Measurements from ENCODE around the gene PRSS57.
"Not testable (repeated sequence)": the region's sequence is repeated elsewhere in the genome, so short reads cannot be mapped to it uniquely, and the experiment has no call there.

PRSS57 gene

DNA sequence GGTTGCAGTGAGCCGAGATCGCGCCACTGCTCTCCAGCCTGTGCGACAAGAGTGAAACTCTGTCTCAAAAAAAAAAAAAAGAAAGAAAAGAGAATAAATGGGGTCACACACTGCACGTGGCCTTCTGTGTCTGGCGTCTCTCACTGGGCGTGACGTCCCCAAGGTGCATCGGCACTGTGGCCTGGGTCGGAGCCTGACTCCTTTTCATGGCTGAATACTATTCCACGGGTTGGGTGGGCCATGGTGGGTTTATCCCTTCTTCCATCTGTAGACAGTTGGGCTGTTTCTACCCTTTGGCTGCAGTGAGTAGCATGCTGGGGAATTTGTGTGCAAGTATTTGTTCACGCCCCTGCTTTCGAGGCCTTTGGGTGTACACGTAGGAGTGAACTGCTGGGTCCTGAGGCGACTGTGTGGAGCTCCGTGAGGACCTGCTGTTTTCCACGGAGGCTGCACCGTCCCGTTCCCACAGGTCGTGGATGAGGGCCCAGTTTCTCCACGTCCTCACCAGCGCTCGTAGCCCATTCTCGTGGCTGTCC lies 47.4 kb upstream of the PRSS57 start:
- no peak for ATAC-seq
- no peak for TF ChIP-seq ZNF565 (CRISPR knock-in tag; conservative IDR thresholded peaks at IDR 0.05; ENCODE audit: low read depth)
- no peak for TF ChIP-seq ZNF70 (CRISPR knock-in tag; IDR thresholded peaks at IDR 0.05)
- no peak for TF ChIP-seq TCF4 (CRISPR knock-in tag; IDR thresholded peaks at IDR 0.05; ENCODE audit: borderline replicate concordance)
- TF ChIP-seq ZNF8 (CRISPR knock-in tag; IDR thresholded peaks at IDR 0.05), result no peak
- TF ChIP-seq ARNTL (CRISPR knock-in tag; IDR thresholded peaks at IDR 0.05; ENCODE audit: borderline replicate concordance, low read depth), result no peak
- TF ChIP-seq, protein P1, sequence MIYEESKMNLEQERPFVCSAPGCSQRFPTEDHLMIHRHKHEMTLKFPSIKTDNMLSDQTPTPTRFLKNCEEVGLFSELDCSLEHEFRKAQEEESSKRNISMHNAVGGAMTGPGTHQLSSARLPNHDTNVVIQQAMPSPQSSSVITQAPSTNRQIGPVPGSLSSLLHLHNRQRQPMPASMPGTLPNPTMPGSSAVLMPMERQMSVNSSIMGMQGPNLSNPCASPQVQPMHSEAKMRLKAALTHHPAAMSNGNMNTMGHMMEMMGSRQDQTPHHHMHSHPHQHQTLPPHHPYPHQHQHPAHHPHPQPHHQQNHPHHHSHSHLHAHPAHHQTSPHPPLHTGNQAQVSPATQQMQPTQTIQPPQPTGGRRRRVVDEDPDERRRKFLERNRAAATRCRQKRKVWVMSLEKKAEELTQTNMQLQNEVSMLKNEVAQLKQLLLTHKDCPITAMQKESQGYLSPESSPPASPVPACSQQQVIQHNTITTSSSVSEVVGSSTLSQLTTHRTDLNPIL (CRISPR knock-in tag; IDR thresholded peaks at IDR 0.05; ENCODE audit: low read depth), result no peak
- no peak for TF ChIP-seq SNAI2 (CRISPR knock-in tag; IDR thresholded peaks at IDR 0.05)
- no peak for TF ChIP-seq GLIS3 (CRISPR knock-in tag; IDR thresholded peaks at IDR 0.05)
- TF ChIP-seq ZC3H10 (CRISPR knock-in tag; IDR thresholded peaks at IDR 0.05), result no peak
- TF ChIP-seq, protein P2, sequence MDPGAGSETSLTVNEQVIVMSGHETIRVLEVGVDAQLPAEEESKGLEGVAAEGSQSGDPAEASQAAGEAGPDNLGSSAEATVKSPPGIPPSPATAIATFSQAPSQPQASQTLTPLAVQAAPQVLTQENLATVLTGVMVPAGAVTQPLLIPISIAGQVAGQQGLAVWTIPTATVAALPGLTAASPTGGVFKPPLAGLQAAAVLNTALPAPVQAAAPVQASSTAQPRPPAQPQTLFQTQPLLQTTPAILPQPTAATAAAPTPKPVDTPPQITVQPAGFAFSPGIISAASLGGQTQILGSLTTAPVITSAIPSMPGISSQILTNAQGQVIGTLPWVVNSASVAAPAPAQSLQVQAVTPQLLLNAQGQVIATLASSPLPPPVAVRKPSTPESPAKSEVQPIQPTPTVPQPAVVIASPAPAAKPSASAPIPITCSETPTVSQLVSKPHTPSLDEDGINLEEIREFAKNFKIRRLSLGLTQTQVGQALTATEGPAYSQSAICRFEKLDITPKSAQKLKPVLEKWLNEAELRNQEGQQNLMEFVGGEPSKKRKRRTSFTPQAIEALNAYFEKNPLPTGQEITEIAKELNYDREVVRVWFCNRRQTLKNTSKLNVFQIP (CRISPR knock-in tag; IDR thresholded peaks at IDR 0.05; ENCODE audit: borderline replicate concordance, low read depth), result no peak
- TF ChIP-seq PPARA (CRISPR knock-in tag; IDR thresholded peaks at IDR 0.05; ENCODE audit: borderline replicate concordance), result no peak
- no peak for TF ChIP-seq RARB (CRISPR knock-in tag; IDR thresholded peaks at IDR 0.05)
- TF ChIP-seq, protein P3, sequence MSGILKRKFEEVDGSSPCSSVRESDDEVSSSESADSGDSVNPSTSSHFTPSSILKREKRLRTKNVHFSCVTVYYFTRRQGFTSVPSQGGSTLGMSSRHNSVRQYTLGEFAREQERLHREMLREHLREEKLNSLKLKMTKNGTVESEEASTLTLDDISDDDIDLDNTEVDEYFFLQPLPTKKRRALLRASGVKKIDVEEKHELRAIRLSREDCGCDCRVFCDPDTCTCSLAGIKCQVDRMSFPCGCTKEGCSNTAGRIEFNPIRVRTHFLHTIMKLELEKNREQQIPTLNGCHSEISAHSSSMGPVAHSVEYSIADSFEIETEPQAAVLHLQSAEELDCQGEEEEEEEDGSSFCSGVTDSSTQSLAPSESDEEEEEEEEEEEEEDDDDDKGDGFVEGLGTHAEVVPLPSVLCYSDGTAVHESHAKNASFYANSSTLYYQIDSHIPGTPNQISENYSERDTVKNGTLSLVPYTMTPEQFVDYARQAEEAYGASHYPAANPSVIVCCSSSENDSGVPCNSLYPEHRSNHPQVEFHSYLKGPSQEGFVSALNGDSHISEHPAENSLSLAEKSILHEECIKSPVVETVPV (CRISPR knock-in tag; IDR thresholded peaks at IDR 0.05), result no peak
- TF ChIP-seq, protein P4, sequence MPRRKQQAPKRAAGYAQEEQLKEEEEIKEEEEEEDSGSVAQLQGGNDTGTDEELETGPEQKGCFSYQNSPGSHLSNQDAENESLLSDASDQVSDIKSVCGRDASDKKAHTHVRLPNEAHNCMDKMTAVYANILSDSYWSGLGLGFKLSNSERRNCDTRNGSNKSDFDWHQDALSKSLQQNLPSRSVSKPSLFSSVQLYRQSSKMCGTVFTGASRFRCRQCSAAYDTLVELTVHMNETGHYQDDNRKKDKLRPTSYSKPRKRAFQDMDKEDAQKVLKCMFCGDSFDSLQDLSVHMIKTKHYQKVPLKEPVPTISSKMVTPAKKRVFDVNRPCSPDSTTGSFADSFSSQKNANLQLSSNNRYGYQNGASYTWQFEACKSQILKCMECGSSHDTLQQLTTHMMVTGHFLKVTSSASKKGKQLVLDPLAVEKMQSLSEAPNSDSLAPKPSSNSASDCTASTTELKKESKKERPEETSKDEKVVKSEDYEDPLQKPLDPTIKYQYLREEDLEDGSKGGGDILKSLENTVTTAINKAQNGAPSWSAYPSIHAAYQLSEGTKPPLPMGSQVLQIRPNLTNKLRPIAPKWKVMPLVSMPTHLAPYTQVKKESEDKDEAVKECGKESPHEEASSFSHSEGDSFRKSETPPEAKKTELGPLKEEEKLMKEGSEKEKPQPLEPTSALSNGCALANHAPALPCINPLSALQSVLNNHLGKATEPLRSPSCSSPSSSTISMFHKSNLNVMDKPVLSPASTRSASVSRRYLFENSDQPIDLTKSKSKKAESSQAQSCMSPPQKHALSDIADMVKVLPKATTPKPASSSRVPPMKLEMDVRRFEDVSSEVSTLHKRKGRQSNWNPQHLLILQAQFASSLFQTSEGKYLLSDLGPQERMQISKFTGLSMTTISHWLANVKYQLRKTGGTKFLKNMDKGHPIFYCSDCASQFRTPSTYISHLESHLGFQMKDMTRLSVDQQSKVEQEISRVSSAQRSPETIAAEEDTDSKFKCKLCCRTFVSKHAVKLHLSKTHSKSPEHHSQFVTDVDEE (CRISPR knock-in tag; IDR thresholded peaks at IDR 0.05), result no peak
- TF ChIP-seq CSDC2 (CRISPR knock-in tag; IDR thresholded peaks at IDR 0.05), result no peak

DNA sequence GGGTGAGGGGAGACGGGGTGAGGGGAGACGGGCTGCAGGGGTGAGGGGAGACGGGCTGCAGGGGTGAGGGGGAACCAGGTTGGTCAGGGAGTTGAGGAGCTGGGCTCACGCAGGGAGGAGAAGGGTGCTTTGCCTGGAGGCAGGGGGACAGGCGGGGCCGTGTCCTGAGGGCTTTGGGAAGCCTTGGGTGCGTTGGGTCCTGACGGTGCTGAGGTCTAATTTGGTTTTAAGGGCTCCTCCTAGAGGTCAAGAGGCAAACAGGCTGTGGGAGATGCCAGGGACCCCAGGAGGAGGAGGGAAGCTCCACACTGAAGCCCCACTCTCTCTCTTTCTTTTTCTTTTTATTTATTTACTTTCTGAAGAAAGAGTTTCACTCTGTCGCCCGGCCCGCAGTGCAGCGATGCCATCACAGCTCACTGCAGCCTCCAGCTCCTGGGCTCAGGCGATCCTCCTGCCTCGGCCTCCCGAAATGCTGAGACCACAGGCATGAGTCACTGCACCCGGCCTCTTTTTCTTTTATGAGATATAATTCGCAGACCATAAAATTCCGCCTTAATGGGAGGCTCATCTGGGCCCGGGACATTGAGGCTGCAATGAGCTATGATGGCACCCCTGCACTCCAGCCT lies 46.4 kb upstream of the PRSS57 start:
- ATAC-seq, result 0 out of 3 replicates have a peak, but pooled peaks have one; percentile 12
- TF ChIP-seq ISL1 (CRISPR knock-in tag; IDR thresholded peaks at IDR 0.05) (no peak), ZNF565 (CRISPR knock-in tag; conservative IDR thresholded peaks at IDR 0.05; ENCODE audit: low read depth) (no peak), ESRRG (CRISPR knock-in tag; IDR thresholded peaks at IDR 0.05) (no peak), ZNF8 (CRISPR knock-in tag; IDR thresholded peaks at IDR 0.05) (no peak), PPARA (CRISPR knock-in tag; IDR thresholded peaks at IDR 0.05; ENCODE audit: borderline replicate concordance) (no peak), ZFP3 (CRISPR knock-in tag; IDR thresholded peaks at IDR 0.05) (no peak), ZFP30 (CRISPR knock-in tag; IDR thresholded peaks at IDR 0.05) (no peak), GLIS3 (CRISPR knock-in tag; IDR thresholded peaks at IDR 0.05) (no peak), ZC3H10 (CRISPR knock-in tag; IDR thresholded peaks at IDR 0.05) (no peak), ARNTL (CRISPR knock-in tag; IDR thresholded peaks at IDR 0.05; ENCODE audit: borderline replicate concordance, low read depth) (no peak)
- TF ChIP-seq, protein P3 (CRISPR knock-in tag; IDR thresholded peaks at IDR 0.05), result no peak
- TF ChIP-seq, protein P1 (CRISPR knock-in tag; IDR thresholded peaks at IDR 0.05; ENCODE audit: low read depth), result no peak
- TF ChIP-seq, protein P2 (CRISPR knock-in tag; IDR thresholded peaks at IDR 0.05; ENCODE audit: borderline replicate concordance, low read depth), result no peak
- TF ChIP-seq, protein P4 (CRISPR knock-in tag; IDR thresholded peaks at IDR 0.05), result no peak

DNA sequence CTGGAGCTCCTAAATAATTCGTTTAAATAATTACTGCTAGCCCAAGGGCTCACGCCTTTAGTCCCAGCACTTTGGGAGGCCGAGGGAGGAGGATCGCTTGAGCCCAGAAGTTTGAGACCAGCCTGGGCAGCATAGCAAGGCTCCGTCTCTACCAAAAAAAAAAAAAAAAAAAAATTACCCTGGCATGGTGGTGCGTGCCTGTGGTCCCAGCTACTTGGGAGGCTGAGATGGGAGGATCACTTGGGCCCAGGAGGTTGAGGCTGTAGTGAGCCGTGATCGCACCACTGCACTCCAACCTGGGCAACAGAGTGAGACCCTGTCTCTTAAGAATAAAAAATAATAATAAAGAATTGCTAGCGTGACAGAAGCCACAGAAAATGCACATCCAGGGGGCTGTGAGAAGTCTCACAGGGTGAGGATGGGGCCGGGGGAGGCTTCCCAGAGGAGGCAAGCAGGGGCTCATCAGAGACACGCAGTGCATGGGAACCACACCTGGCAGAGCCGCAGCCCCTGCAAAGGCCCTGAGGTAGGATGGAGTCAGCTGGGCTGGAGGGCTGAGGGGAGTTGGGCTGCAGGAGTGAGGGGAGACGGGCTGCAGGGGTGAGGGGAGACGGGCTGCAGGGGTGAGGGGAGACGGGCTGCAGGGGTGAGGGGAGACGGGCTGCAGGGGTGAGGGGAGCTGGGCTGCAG lies 45.7 kb upstream of the PRSS57 start:
- not testable (repeated sequence) for ATAC-seq
